Esophagus squamous epithelium (tissue), 4 donors: Measurements from ENCODE around the gene CCDC88C.

Source experiments
- POLR2A ChIP-seq, 4 donors: fragments of 450-650 bp; IDR thresholded peaks; one replicate each; pipeline ENCODE4 v1.6.1; 2017; ENCODE audit warnings: antibody characterized with exemption in 4 of 4, mild to moderate bottlenecking in 4 of 4, moderate library complexity in 3 of 4
- TF ChIP-seq, protein P1 (sequence below), 6 experiments: fragments of 450-650 bp in 4 of 6; fragments of 200-600 bp in 2 of 6; sonication (generic) in 2 of 6; IDR thresholded peaks; one replicate each; pipeline ENCODE4 v1.5.1; 2016 to 2019; ENCODE audit warnings: antibody characterized with exemption in 6 of 6, mild to moderate bottlenecking in 4 of 6, moderate library complexity in 4 of 6

DNA sequence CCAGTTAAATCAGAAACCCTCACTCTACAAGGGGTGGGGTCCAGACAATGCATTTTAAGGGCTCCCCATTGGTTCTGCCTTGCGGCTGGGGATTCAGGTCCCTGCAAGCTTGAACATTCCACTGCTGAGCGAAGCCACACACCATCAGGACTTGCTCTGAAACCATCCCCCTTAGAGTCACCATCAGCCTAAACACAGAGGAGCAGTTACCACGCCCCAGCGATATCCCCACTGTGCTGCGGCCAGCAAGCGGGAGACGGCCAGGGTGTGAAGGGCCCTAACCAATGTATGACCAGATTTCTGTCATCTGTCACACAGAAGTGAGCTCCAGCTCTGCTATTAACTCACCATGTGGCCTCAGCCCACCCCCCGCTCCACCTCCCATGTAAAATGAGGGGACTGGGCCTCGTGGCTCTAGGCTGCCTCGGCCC, 29.7 kb downstream of the CCDC88C start:
- TF ChIP-seq, protein P1, sequence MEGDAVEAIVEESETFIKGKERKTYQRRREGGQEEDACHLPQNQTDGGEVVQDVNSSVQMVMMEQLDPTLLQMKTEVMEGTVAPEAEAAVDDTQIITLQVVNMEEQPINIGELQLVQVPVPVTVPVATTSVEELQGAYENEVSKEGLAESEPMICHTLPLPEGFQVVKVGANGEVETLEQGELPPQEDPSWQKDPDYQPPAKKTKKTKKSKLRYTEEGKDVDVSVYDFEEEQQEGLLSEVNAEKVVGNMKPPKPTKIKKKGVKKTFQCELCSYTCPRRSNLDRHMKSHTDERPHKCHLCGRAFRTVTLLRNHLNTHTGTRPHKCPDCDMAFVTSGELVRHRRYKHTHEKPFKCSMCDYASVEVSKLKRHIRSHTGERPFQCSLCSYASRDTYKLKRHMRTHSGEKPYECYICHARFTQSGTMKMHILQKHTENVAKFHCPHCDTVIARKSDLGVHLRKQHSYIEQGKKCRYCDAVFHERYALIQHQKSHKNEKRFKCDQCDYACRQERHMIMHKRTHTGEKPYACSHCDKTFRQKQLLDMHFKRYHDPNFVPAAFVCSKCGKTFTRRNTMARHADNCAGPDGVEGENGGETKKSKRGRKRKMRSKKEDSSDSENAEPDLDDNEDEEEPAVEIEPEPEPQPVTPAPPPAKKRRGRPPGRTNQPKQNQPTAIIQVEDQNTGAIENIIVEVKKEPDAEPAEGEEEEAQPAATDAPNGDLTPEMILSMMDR (IDR thresholded peaks at IDR 0.05) = no peak
- TF ChIP-seq POLR2A (IDR thresholded peaks at IDR 0.05) = no peak
